Suprapubic skin (tissue), 3 donors: ENCODE data around the gene BTG4.

Experiments
- CTCF ChIP-seq, 2 donors: fragments of 200-600 bp in 1 of 2; fragments of 450-650 bp in 1 of 2; sonication (generic) in 1 of 2; IDR thresholded peaks; one replicate each; pipeline ENCODE4 v1.5.1; 2016 to 2019; ENCODE audit warnings: antibody characterized with exemption in 2 of 2, mild to moderate bottlenecking in 1 of 2, moderate library complexity in 1 of 2
- EP300 ChIP-seq: sonication (generic); formaldehyde crosslinking; IDR thresholded peaks from one replicate; pipeline ENCODE4 v1.6.1; 2017; ENCODE audit warnings: antibody characterized with exemption
- POLR2A ChIP-seq, 2 donors: fragments of 450-650 bp; IDR thresholded peaks; one replicate each; pipeline ENCODE4 v1.6.1; 2017; ENCODE audit warnings: antibody characterized with exemption in 2 of 2, mild to moderate bottlenecking in 2 of 2, moderate library complexity in 2 of 2

GRCh38 chr11:111518668-111519067 is 6.5 kb upstream of the BTG4 start:
- TF ChIP-seq CTCF (IDR thresholded peaks at IDR 0.05) = no peak
- no peak for TF ChIP-seq EP300
- no peak for TF ChIP-seq POLR2A (IDR thresholded peaks at IDR 0.05)
